GM12874 (cell line): Measurements from ENCODE around the gene ZBTB49.

Source experiments
- TF ChIP-seq, protein P1 (sequence below): IDR thresholded peaks from 2 replicates; pipeline ENCODE4 v1.5.1; 2011; ENCODE audit warnings: low read depth, mild to moderate bottlenecking, control low read depth, low read length, moderate library complexity; ENCODE audit not compliant: insufficient read depth

The ZBTB49 gene

DNA sequence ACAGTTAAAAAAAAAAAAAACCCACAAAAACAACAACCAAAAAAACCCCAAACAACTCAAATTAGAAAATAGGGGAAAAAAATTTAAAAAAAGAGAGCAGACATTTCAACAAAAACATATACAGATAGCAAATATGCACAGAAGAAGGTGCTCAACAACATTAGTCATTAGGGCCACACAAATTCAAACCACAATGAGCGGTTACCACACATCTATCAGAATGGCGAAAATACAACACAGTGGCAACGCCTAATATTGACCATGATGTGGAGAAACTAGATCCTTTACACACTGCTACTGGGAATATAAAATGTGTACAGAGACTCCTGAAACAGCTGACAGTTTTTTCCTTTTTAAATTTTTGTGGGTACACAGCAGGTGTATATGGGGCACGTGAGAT lies 19.5 kb upstream of the ZBTB49 start:
- TF ChIP-seq, protein P1, sequence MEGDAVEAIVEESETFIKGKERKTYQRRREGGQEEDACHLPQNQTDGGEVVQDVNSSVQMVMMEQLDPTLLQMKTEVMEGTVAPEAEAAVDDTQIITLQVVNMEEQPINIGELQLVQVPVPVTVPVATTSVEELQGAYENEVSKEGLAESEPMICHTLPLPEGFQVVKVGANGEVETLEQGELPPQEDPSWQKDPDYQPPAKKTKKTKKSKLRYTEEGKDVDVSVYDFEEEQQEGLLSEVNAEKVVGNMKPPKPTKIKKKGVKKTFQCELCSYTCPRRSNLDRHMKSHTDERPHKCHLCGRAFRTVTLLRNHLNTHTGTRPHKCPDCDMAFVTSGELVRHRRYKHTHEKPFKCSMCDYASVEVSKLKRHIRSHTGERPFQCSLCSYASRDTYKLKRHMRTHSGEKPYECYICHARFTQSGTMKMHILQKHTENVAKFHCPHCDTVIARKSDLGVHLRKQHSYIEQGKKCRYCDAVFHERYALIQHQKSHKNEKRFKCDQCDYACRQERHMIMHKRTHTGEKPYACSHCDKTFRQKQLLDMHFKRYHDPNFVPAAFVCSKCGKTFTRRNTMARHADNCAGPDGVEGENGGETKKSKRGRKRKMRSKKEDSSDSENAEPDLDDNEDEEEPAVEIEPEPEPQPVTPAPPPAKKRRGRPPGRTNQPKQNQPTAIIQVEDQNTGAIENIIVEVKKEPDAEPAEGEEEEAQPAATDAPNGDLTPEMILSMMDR = no peak

DNA sequence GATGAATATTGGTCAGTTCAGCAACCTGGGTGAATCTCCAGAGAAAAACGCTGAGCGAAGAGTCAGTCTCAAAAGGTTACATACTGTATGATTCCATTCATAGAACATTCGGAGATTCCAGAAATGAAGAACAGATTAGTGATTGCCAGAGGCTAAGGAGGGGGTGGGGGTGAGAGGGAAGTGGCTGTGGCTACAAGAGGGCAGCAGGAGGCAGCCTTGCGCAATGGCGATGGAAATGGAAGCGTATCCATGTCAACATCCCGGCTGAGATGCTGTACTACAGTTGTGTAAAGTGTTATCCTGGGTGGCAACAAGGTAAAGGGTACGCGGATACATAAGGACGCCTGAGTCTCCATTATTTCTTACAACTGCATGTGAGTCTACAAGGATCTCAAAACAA lies 18.1 kb upstream of the ZBTB49 start:
- TF ChIP-seq, protein P1 = no peak

DNA sequence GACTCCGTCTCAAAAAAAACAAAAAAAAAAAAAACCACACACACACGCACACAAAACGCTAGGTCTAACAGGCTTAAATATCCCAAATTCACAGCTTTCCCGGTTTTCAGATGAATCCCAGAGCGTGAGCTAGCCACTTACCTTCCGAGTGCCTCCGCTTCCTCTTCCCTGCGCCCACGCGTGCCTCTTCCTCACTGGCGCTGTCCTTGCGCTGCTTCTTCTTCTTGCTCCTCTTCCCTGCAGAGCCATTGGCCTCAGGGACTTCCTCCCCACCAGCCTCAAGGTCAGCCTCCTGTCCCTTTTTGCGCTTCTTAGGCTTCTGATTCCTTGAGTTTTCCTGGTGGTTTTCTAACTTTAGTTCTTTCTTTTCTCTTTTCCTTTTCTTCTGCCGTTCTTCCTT lies 15.8 kb upstream of the ZBTB49 start:
- TF ChIP-seq, protein P1 = no peak

DNA sequence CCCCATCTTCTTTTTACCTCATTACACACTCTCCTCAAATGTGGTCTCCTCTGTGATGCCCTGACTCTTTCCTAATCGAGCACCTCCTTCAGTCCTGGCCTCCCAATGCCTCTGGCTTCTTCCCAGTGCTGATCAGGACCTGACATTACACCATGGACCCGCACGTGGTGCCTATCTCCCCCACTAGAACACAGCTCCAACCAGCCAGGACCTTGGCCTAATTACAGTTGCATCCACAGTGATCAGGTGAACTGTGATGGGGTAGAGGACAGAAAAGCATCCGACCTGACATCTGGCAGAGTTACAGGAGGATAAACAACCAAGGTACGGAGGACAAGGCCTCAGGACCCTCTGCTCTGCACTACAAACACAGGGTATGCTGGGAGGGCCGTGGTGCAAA lies 12.5 kb upstream of the ZBTB49 start:
- TF ChIP-seq, protein P1 = no peak

DNA sequence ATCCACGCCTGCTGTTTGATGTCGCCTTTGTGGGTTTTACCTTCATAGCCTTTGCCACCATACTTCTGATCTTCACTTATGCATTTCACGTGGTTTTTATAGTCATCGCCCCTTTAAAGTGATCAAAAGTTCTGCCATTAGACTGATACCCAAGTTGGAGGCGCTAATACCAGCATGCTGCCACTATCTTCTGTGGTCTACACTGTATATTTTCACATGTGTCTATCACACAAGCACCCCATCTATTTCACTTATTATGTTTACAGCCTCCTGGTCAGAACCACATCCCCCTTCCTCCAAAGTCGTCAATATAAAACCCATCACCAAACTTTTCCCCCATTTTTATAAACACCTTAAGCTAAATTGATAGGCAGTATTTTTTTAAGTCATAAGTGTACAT lies 8.3 kb upstream of the ZBTB49 start:
- TF ChIP-seq, protein P1 = no peak

DNA sequence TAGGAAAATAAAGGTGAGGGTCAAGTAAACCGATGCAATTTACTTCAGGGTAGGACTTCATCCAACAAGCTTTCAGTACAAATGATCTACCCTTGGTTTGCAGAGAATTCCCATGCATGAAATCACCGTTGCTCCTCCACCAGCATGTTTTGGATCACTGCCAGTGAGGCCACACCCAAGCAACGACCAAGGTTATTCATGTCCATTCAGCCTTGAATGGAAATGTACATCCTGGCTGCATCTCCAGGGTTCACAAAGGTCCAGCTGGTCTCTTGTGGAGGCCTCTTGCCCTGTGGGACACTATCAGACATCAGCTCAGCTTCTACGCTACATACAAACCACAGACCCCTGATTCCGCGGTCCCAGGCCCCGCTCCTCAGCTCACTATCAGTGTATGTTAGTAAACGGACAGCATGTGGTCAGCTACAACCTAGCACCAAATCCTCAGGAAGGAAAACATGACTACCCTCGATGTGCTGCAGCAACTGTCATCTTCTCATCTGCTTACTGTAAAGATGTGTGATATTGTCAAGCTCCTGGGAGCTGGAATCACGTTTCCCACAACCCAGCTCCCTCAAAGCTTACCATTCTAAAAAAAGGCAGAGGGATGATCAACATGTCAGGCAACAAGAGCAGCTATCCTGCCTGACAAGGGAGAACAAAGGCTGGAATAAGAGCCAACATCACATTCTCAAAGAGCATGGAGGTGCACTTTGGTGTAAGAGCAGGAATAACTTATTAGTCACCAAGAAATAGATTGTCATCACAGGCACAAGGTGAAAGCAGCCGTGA lies 5.0 kb upstream of the ZBTB49 start:
- TF ChIP-seq, protein P1 = no peak

DNA sequence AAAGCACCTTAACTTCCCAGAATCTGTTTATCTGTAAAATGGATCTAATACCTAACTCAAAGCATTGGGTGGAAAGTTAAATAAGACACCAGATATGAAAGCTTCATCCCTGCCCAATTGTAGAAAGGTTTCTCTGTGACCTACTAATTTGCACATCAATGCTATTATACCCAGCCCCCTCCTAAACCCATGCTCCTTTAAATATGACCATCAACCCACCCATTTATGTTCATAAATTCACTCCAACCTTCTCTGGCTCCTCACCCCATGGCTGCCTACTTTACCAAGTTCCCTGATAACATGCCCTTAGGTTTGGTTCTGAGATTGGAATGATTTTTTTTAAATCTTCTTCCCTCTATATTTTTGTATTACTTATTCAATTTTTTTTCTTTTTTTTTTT lies 2.0 kb upstream of the ZBTB49 start:
- TF ChIP-seq, protein P1 = no peak

DNA sequence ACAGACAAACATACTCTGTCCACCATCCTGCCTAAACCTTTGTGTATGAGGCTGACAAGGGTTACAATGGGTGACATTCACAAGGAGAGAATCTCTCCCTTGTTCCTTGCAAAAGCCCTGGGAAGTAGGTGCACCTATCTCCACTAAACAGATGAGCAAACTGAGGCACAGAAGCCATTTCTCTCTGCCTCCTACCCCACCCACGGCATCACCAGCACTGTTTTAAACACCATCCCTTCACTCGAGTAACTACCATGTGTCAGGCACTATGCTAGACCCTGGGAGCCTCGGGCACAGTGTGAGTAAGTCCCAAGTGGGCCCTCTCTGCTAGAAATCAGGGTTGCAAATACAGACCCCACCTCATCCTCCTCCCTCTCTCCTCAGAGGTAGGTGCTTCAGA lies 996 bp upstream of the ZBTB49 start:
- TF ChIP-seq, protein P1 = no peak
